ENCODE data around the gene MSH6. TPM values are rescaled to one million over a fixed set of nuclear protein-coding genes. Genes with fewer than 3 reads are reported as not detected.

The MSH6 gene
- total and polyA plus RNA-seq, 9 of the 15 experiments (the other 6 are each of a cell fraction or from before 2014, with no cell fraction given) = 15.3 to 147 (median 80.5) TPM

DNA sequence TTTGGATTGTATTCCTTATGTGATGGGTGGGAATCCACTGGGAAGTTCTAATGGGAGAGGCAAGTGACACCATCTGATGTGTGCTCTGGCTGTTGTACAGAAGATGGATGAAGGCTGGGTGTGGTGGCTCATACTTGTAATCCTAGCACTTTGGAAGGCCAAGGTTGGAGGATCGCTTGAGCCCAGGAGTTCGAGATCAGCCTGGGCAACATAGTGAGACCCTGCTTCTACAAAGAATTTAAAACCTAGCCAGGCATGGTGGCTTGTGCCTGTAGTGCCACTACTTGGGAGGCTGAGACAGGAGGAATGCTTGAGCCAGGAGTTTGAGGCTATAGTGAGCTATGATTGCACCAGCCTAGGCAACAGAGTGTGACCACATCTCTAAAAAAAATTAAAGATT lies 10.6 kb upstream of the MSH6 start:
- Histone ChIP-seq H3K4me3 (no peak overlapping the region), H3K9ac (ENCODE audit: insufficient read depth in 1 of 2, low read depth in 2 of 2, low read length in 2 of 2) (no peak overlapping the region), H2AFZ (ENCODE audit: low read depth, low read length) (no peak overlapping the region), H3K9me1 (ENCODE audit: control insufficient read depth, insufficient read depth, low read length) (no peaks in the 10 kb centered on the region), H3K4me2 (ENCODE audit: insufficient read depth, low read length) (no peak overlapping the region), H3K36me3 (ENCODE audit: control insufficient read depth, insufficient read depth, low read length) (no peaks in the 10 kb centered on the region), H3K9me3 (replicated peaks; ENCODE audit: control insufficient read depth, insufficient read depth, low read depth, low read length) (no peaks in the 10 kb centered on the region), H3K27ac (ENCODE audit: extremely low read depth, low read depth, low read length) (no peak overlapping the region), H3K27me3 (ENCODE audit: control insufficient read depth in 2 of 2, insufficient read depth in 2 of 2, low read length in 2 of 2) (no peaks in the 10 kb centered on the region), H3K4me1 (replicated peaks in 1 of 2; ENCODE audit: control insufficient read depth in 2 of 2, insufficient read depth in 2 of 2, low read length in 2 of 2) (peaks cover 1 to 8% of the 10 kb centered on the region in 2 experiments; a peak in 4 of 5 replicates), H4K20me1 (replicated peaks; ENCODE audit: control insufficient read depth, insufficient read depth, low read length) (no peaks in the 10 kb centered on the region), H3K79me2 (ENCODE audit: control insufficient read depth, insufficient read depth, low read length) (no peaks in the 10 kb centered on the region)
- no peak for FAIRE-seq
- no peak for DNase-seq (ENCODE audit: extremely low read depth in 1 of 4, low spot score in 3 of 4)
- no peak for TF ChIP-seq ZNF778 (CRISPR knock-in tag; IDR thresholded peaks at IDR 0.05)
- peak; percentile 60; the same call in 1 of the 2 replicates for TF ChIP-seq ZNF121 (CRISPR knock-in tag; conservative IDR thresholded peaks at IDR 0.05)
- in situ Hi-C loops (cut with MboI) = no loop called here
- WGBS (ENCODE audit: insufficient coverage, low coverage, missing lambda C conversion rate) = 38% methylated on average over 2 of the region's 2 CpGs
- ATAC-seq = no peak
- intact Hi-C loops (cut with micrococcal nuclease) = no loop called here
- no TSS peak for BruUV-seq (replicated peaks)
- CTCF ChIA-PET (ENCODE audit: low intra/inter-chr PET ratio) = no interaction called here
- POLR2A ChIA-PET = interaction anchor here (2.1 kb wide), 1 partner anchor 10 kb away, joined by 10 read pairs; the partner anchor contains the start of gene MSH6

DNA sequence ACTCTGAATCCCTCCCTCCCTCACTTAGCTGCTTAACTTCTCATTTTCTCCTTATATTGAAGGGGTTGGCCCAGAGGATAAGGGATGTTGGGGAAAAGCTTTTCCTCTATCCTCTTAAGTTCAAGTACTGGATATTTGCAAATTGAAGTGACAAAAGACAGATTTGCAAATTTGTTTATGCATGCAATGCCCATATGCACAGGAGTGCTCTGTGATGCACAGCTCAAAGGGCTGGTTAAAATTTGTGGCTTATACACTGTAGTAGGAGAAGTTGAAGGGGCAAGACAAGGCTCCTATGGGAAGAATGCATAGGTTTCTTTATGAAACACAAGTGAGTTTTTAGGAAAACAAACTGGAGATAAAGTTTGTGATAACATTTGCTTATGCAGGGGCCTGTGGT lies 8.4 kb upstream of the MSH6 start:
- Histone ChIP-seq H4K20me1 (replicated peaks; ENCODE audit: control insufficient read depth, insufficient read depth, low read length) (no peaks in the 10 kb centered on the region), H3K9me3 (replicated peaks; ENCODE audit: control insufficient read depth, insufficient read depth, low read depth, low read length) (no peaks in the 10 kb centered on the region), H3K4me2 (ENCODE audit: insufficient read depth, low read length) (no peak overlapping the region), H3K27me3 (ENCODE audit: control insufficient read depth in 2 of 2, insufficient read depth in 2 of 2, low read length in 2 of 2) (no peaks in the 10 kb centered on the region), H3K27ac (ENCODE audit: extremely low read depth, low read depth, low read length) (no peak overlapping the region), H2AFZ (ENCODE audit: low read depth, low read length) (no peak overlapping the region), H3K9ac (ENCODE audit: insufficient read depth in 1 of 2, low read depth in 2 of 2, low read length in 2 of 2) (no peak overlapping the region), H3K4me1 (replicated peaks in 1 of 2; ENCODE audit: control insufficient read depth in 2 of 2, insufficient read depth in 2 of 2, low read length in 2 of 2) (peaks cover 2 to 6% of the 10 kb centered on the region in 2 experiments; a peak in 3 of 5 replicates), H3K36me3 (ENCODE audit: control insufficient read depth, insufficient read depth, low read length) (no peaks in the 10 kb centered on the region), H3K4me3 (no peak overlapping the region), H3K9me1 (ENCODE audit: control insufficient read depth, insufficient read depth, low read length) (no peaks in the 10 kb centered on the region), H3K79me2 (ENCODE audit: control insufficient read depth, insufficient read depth, low read length) (no peaks in the 10 kb centered on the region)
- ChIA-PET POLR2A (interaction anchor here (0.6 kb wide), 1 partner anchor 18 kb away, joined by 3 read pairs; no protein-coding TSS in a partner anchor), CTCF (ENCODE audit: low intra/inter-chr PET ratio) (no interaction called here)
- in situ Hi-C loops (cut with MboI) = no loop called here
- BruUV-seq (replicated peaks) = no TSS peak
- no peak for FAIRE-seq
- no peak for ATAC-seq
- intact Hi-C loops (cut with micrococcal nuclease) = no loop called here
- DNase-seq (ENCODE audit: extremely low read depth in 1 of 4, low spot score in 3 of 4) = no peak
- TF ChIP-seq DIDO1 (tag; IDR thresholded peaks at IDR 0.05; ENCODE audit: low read depth) = no peak
- no peak for TF ChIP-seq RFX7 (CRISPR knock-in tag; IDR thresholded peaks at IDR 0.05)
- TF ChIP-seq, protein P1, sequence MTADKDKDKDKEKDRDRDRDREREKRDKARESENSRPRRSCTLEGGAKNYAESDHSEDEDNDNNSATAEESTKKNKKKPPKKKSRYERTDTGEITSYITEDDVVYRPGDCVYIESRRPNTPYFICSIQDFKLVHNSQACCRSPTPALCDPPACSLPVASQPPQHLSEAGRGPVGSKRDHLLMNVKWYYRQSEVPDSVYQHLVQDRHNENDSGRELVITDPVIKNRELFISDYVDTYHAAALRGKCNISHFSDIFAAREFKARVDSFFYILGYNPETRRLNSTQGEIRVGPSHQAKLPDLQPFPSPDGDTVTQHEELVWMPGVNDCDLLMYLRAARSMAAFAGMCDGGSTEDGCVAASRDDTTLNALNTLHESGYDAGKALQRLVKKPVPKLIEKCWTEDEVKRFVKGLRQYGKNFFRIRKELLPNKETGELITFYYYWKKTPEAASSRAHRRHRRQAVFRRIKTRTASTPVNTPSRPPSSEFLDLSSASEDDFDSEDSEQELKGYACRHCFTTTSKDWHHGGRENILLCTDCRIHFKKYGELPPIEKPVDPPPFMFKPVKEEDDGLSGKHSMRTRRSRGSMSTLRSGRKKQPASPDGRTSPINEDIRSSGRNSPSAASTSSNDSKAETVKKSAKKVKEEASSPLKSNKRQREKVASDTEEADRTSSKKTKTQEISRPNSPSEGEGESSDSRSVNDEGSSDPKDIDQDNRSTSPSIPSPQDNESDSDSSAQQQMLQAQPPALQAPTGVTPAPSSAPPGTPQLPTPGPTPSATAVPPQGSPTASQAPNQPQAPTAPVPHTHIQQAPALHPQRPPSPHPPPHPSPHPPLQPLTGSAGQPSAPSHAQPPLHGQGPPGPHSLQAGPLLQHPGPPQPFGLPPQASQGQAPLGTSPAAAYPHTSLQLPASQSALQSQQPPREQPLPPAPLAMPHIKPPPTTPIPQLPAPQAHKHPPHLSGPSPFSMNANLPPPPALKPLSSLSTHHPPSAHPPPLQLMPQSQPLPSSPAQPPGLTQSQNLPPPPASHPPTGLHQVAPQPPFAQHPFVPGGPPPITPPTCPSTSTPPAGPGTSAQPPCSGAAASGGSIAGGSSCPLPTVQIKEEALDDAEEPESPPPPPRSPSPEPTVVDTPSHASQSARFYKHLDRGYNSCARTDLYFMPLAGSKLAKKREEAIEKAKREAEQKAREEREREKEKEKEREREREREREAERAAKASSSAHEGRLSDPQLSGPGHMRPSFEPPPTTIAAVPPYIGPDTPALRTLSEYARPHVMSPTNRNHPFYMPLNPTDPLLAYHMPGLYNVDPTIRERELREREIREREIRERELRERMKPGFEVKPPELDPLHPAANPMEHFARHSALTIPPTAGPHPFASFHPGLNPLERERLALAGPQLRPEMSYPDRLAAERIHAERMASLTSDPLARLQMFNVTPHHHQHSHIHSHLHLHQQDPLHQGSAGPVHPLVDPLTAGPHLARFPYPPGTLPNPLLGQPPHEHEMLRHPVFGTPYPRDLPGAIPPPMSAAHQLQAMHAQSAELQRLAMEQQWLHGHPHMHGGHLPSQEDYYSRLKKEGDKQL (CRISPR knock-in tag; IDR thresholded peaks at IDR 0.05; ENCODE audit: borderline replicate concordance) = no peak
- TF ChIP-seq, protein P2, sequence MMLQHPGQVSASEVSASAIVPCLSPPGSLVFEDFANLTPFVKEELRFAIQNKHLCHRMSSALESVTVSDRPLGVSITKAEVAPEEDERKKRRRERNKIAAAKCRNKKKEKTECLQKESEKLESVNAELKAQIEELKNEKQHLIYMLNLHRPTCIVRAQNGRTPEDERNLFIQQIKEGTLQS (IDR thresholded peaks at IDR 0.05) = no peak
- TF ChIP-seq, protein P2 (CRISPR knock-in tag; conservative IDR thresholded peaks at IDR 0.05) = no peak
- TF ChIP-seq SRSF1 (IDR thresholded peaks at IDR 0.05; ENCODE audit: low read depth, low read length) = no peak
- TF ChIP-seq, protein P3, sequence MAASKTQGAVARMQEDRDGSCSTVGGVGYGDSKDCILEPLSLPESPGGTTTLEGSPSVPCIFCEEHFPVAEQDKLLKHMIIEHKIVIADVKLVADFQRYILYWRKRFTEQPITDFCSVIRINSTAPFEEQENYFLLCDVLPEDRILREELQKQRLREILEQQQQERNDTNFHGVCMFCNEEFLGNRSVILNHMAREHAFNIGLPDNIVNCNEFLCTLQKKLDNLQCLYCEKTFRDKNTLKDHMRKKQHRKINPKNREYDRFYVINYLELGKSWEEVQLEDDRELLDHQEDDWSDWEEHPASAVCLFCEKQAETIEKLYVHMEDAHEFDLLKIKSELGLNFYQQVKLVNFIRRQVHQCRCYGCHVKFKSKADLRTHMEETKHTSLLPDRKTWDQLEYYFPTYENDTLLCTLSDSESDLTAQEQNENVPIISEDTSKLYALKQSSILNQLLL (CRISPR knock-in tag; IDR thresholded peaks at IDR 0.05; ENCODE audit: borderline replicate concordance) = no peak
